KMS-11 (cell line): ENCODE results near the gene SRSF3.
A peak's percentile ranks its signal among the peaks of the same experiment; 100 is the strongest.
"Not testable (repeated sequence)": the region's sequence is repeated elsewhere in the genome, so short reads cannot be mapped to it uniquely, and the experiment has no call there.

ENCODE experiments used
- H2AFZ ChIP-seq: fragments of 200-600 bp; sonication (generic); 2 replicates; pipeline ENCODE4 v1.6.1; 2016; ENCODE audit warnings: antibody characterized with exemption, mixed run types, low read depth
- H3K27ac ChIP-seq: fragments of 200-600 bp; sonication (generic); 2 replicates; pipeline ENCODE4 v1.6.1; 2016; ENCODE audit warnings: mild to moderate bottlenecking, mixed run types
- H3K27me3 ChIP-seq: fragments of 200-600 bp; sonication (generic); 2 replicates; pipeline ENCODE4 v1.6.1; 2017; ENCODE audit warnings: mild to moderate bottlenecking, low read depth, mixed run types, moderate library complexity; ENCODE audit not compliant: insufficient read depth
- H3K36me3 ChIP-seq: fragments of 200-600 bp; sonication (generic); 2 replicates; pipeline ENCODE4 v1.6.1; 2017; ENCODE audit warnings: mild to moderate bottlenecking, mixed run types; ENCODE audit not compliant: insufficient read depth
- H3K4me1 ChIP-seq: fragments of 200-600 bp; sonication (generic); 2 replicates; pipeline ENCODE4 v1.6.1; 2016; ENCODE audit warnings: mild to moderate bottlenecking, low read depth, mixed run types; ENCODE audit not compliant: poor library complexity, severe bottlenecking
- H3K4me2 ChIP-seq: fragments of 200-600 bp; sonication (generic); 2 replicates; pipeline ENCODE4 v1.7.0; 2016; ENCODE audit warnings: mild to moderate bottlenecking, mixed run types
- H3K4me3 ChIP-seq: fragments of 200-600 bp; sonication (generic); IDR thresholded peaks from 2 replicates; pipeline ENCODE4 v1.6.1; 2017; ENCODE audit warnings: low read depth, low read length, mixed read lengths; ENCODE audit not compliant: insufficient read depth
- H3K79me2 ChIP-seq: fragments of 200-600 bp; sonication (generic); 2 replicates; pipeline ENCODE4 v1.6.1; 2016; ENCODE audit warnings: low read depth, mixed run types; ENCODE audit not compliant: insufficient read depth
- H3K9ac ChIP-seq: fragments of 200-600 bp; sonication (generic); 2 replicates; pipeline ENCODE4 v1.6.1; 2016; ENCODE audit warnings: mild to moderate bottlenecking, mixed run types
- H4K20me1 ChIP-seq: fragments of 200-600 bp; sonication (generic); 2 replicates; pipeline ENCODE4 v1.6.1; 2016; ENCODE audit warnings: mild to moderate bottlenecking, mixed run types; ENCODE audit not compliant: insufficient read depth
- CTCF ChIP-seq: fragments of 200-600 bp; sonication (generic); conservative IDR thresholded peaks from 2 replicates; pipeline ENCODE4 v1.6.1; 2017; ENCODE audit warnings: low read depth, mild to moderate bottlenecking, antibody characterized with exemption, low read length, moderate library complexity, mixed read lengths

SRSF3 gene

GRCh38 chr6:36600564-36601146 lies 6.5 kb downstream of the SRSF3 start:
- Histone ChIP-seq H2AFZ (no peak overlapping the region), H4K20me1 (peaks cover 47% of the 10 kb centered on the region), H3K9ac (no peak overlapping the region), H3K4me3 (no peak overlapping the region), H3K27ac (no peak overlapping the region; the same call in 1 of the 2 replicates), H3K4me1 (peaks cover 65% of the 10 kb centered on the region), H3K79me2 (peaks cover 84% of the 10 kb centered on the region), H3K36me3 (peaks cover 73% of the 10 kb centered on the region; the same call in 1 of the 2 replicates), H3K27me3 (no peaks in the 10 kb centered on the region), H3K4me2 (no peak overlapping the region)
- TF ChIP-seq CTCF: no peak

GRCh38 chr6:36601818-36602217 lies 7.7 kb downstream of the SRSF3 start:
- H3K27me3 ChIP-seq, H3K4me3 ChIP-seq, H3K27ac ChIP-seq, H3K9ac ChIP-seq, H2AFZ ChIP-seq: not testable (repeated sequence)
- Histone ChIP-seq H3K4me2 (0 out of 2 replicates have a peak overlapping the region, but pooled peaks have one; percentile 7), H3K79me2 (peaks cover 72% of the 10 kb centered on the region), H3K36me3 (peaks cover 66% of the 10 kb centered on the region; the same call in 1 of the 2 replicates), H3K4me1 (peaks cover 67% of the 10 kb centered on the region), H4K20me1 (peaks cover 36% of the 10 kb centered on the region)

- Histone ChIP-seq H3K36me3 (peaks cover 53% of the 10 kb centered on the region; the same call in 1 of the 2 replicates), H3K9ac (no peak overlapping the region), H4K20me1 (peaks cover 22% of the 10 kb centered on the region), H3K79me2 (peaks cover 56% of the 10 kb centered on the region), H3K4me3 (no peak overlapping the region), H3K27ac (no peak overlapping the region), H3K4me1 (peaks cover 53% of the 10 kb centered on the region), H2AFZ (no peak overlapping the region), H3K27me3 (no peaks in the 10 kb centered on the region), H3K4me2 (no peak overlapping the region)
- no peak for TF ChIP-seq CTCF
Measured at GRCh38 chr6:36603222-36604089, 9.3 kb downstream of the SRSF3 start.

- Histone ChIP-seq H3K36me3 (peaks cover 44% of the 10 kb centered on the region; the same call in 1 of the 2 replicates), H3K27me3 (no peaks in the 10 kb centered on the region), H3K9ac (no peak overlapping the region), H3K4me2 (no peak overlapping the region), H3K4me1 (peaks cover 44% of the 10 kb centered on the region), H3K79me2 (peaks cover 47% of the 10 kb centered on the region), H2AFZ (no peak overlapping the region), H4K20me1 (peaks cover 15% of the 10 kb centered on the region), H3K27ac (no peak overlapping the region), H3K4me3 (no peak overlapping the region)
- TF ChIP-seq CTCF: no peak
Measured at GRCh38 chr6:36604090-36605060, 10.2 kb downstream of the SRSF3 start.
